SK-N-MC (cell line): Measurements from ENCODE around the gene SH3D19.
A peak's percentile ranks its signal among the peaks of the same experiment; 100 is the strongest.

Experiments used
- DNase-seq: peaks from one replicate; pipeline ENCODE4 v3.0.0-alpha.2; 2011; ENCODE audit warnings: low read depth, low spot score
- H3K27ac ChIP-seq: fragments of 200-600 bp; sonication (generic); 2 replicates; pipeline ENCODE4 v1.5.1; 2016; ENCODE audit warnings: mixed run types
- H3K36me3 ChIP-seq: fragments of 200-600 bp; sonication (generic); 2 replicates; pipeline ENCODE4 v1.6.1; 2017; ENCODE audit warnings: antibody characterized with exemption, low read length, mixed read lengths; ENCODE audit not compliant: insufficient read depth
- H3K4me3 ChIP-seq: fragments of 200-600 bp; sonication (generic); 2 replicates; pipeline ENCODE4 v1.5.1; 2016
- H3K9ac ChIP-seq: fragments of 200-600 bp; sonication (generic); 2 replicates; pipeline ENCODE4 v1.8.0; 2017; ENCODE audit warnings: mixed run types, mixed read lengths; ENCODE audit not compliant: insufficient read length
- H3K9me3 ChIP-seq: fragments of 200-600 bp; sonication (generic); 2 replicates; pipeline ENCODE4 v1.6.1; 2017; ENCODE audit warnings: low read depth, mild to moderate bottlenecking, antibody characterized with exemption, low read length, moderate library complexity, mixed read lengths
- EZH2 ChIP-seq: fragments of 200-600 bp; sonication (generic); IDR thresholded peaks from one replicate; pipeline ENCODE4 v1.6.1; 2017; ENCODE audit warnings: antibody characterized with exemption
- FOXP2 ChIP-seq: optimal IDR thresholded peaks from 2 replicates; pipeline ENCODE3; 2011; ENCODE audit warnings: mild to moderate bottlenecking, moderate library complexity; ENCODE audit not compliant: insufficient read depth; ENCODE audit errors: extremely low read length, control extremely low read depth
- POLR2AphosphoS5 ChIP-seq: IDR thresholded peaks from 2 replicates; pipeline ENCODE4 v1.6.1; 2012; ENCODE audit warnings: mild to moderate bottlenecking, low read depth, low read length, borderline replicate concordance

Gene SH3D19

GRCh38 chr4:151347490-151348235 lies 22.3 kb upstream of the SH3D19 start:
- Histone ChIP-seq H3K36me3 (no peaks in the 10 kb centered on the region), H3K27ac (no peak overlapping the region), H3K9me3 (no peaks in the 10 kb centered on the region), H3K9ac (no peak overlapping the region), H3K4me3 (no peak overlapping the region)
- TF ChIP-seq EZH2 (no peak), FOXP2 (no peak), POLR2AphosphoS5 (no peak)
- no peak for DNase-seq

GRCh38 chr4:151344948-151345347 lies 19.5 kb upstream of the SH3D19 start:
- TF ChIP-seq FOXP2, result no peak
- no peak for TF ChIP-seq EZH2
- no peak for TF ChIP-seq POLR2AphosphoS5
- Histone ChIP-seq H3K9ac (no peak overlapping the region), H3K9me3 (no peaks in the 10 kb centered on the region), H3K4me3 (no peak overlapping the region), H3K36me3 (no peaks in the 10 kb centered on the region), H3K27ac (no peak overlapping the region)
- DNase-seq, result no peak

- Histone ChIP-seq H3K36me3 (no peaks in the 10 kb centered on the region), H3K4me3 (no peak overlapping the region), H3K9me3 (no peaks in the 10 kb centered on the region), H3K9ac (no peak overlapping the region), H3K27ac (no peak overlapping the region)
- no peak for TF ChIP-seq FOXP2
- no peak for TF ChIP-seq POLR2AphosphoS5
- TF ChIP-seq EZH2, result no peak
- no peak for DNase-seq
These were observed 15.5 kb upstream of the SH3D19 start for GRCh38 chr4:151340751-151341385.

- Histone ChIP-seq H3K36me3 (no peaks in the 10 kb centered on the region), H3K9me3 (no peaks in the 10 kb centered on the region), H3K27ac (no peak overlapping the region), H3K9ac (no peak overlapping the region), H3K4me3 (no peak overlapping the region)
- TF ChIP-seq FOXP2 (no peak), POLR2AphosphoS5 (no peak), EZH2 (no peak)
- DNase-seq, result no peak
These were observed 14.1 kb upstream of the SH3D19 start for GRCh38 chr4:151339467-151339866.

GRCh38 chr4:151331276-151332042 lies 6.1 kb upstream of the SH3D19 start:
- Histone ChIP-seq H3K9me3 (no peaks in the 10 kb centered on the region), H3K27ac (no peak overlapping the region), H3K9ac (no peak overlapping the region), H3K36me3 (no peaks in the 10 kb centered on the region), H3K4me3 (no peak overlapping the region)
- no peak for DNase-seq
- TF ChIP-seq FOXP2 (no peak), POLR2AphosphoS5 (no peak), EZH2 (no peak)

- H3K36me3 ChIP-seq, result no peaks in the 10 kb centered on the region
- no peak for DNase-seq
- no peak overlapping the region for H3K27ac ChIP-seq
- TF ChIP-seq POLR2AphosphoS5, result no peak
- TF ChIP-seq EZH2, result no peak
- no peak for TF ChIP-seq FOXP2
- H3K4me3 ChIP-seq, result no peak overlapping the region
- no peaks in the 10 kb centered on the region for H3K9me3 ChIP-seq
- H3K9ac ChIP-seq, result no peak overlapping the region
These were observed 4.0 kb upstream of the SH3D19 start for GRCh38 chr4:151329217-151330007.

GRCh38 chr4:151325949-151326246 lies 493 bp upstream of the SH3D19 start:
- Histone ChIP-seq H3K9ac (peak overlapping the region; percentile 78), H3K27ac (no peak overlapping the region), H3K9me3 (no peaks in the 10 kb centered on the region), H3K4me3 (peak overlapping the region; percentile 88), H3K36me3 (no peaks in the 10 kb centered on the region)
- TF ChIP-seq EZH2, result no peak
- no peak for TF ChIP-seq FOXP2
- no peak for TF ChIP-seq POLR2AphosphoS5
- no peak for DNase-seq

- DNase-seq, result no peak
- Histone ChIP-seq H3K9me3 (no peaks in the 10 kb centered on the region), H3K4me3 (peak overlapping the region; percentile 88), H3K9ac (peak overlapping the region; percentile 78), H3K36me3 (no peaks in the 10 kb centered on the region), H3K27ac (no peak overlapping the region)
- no peak for TF ChIP-seq FOXP2
- no peak for TF ChIP-seq POLR2AphosphoS5
- no peak for TF ChIP-seq EZH2
These were observed 674 bp downstream of the SH3D19 start for GRCh38 chr4:151324752-151325110.
